Erythroblast (primary cell): ENCODE results near the gene NUSAP1.
"Not testable (repeated sequence)": the region's sequence is repeated elsewhere in the genome, so short reads cannot be mapped to it uniquely, and the experiment has no call there.

Experiments used
- DNase-seq, 2 experiments: peaks; one replicate each; lab custom pipeline; 2025; lab: John Stamatoyannopoulos, UW
- GATA1 ChIP-seq: IDR thresholded peaks from 2 replicates; pipeline ENCODE4 v1.6.1; 2011; ENCODE audit warnings: low read depth, mild to moderate bottlenecking, control low read depth, low read length, moderate library complexity
- POLR2A ChIP-seq: IDR thresholded peaks from 2 replicates; pipeline ENCODE4 v1.6.1; 2011; ENCODE audit warnings: mild to moderate bottlenecking, low read length

The NUSAP1 gene

DNA sequence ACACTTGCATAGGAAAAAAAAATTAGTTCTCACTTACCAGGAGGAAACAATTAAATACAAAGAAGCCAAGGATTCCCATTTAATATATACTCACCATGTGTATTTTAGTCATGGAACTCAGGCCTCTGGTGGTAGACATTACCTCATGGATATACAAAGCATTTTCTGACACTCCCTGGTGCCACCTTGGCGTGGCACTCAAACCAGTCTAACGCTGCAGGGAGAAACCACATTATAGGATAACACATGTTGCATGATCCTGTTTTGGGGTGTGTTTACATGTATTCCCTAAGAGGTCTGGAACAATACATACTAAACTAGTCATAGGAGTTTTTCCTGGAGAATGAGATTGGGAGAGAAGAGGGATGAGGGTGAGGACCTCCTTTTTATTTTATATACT, 78.3 kb downstream of the NUSAP1 start:
- DNase-seq: no peak
- no peak for TF ChIP-seq GATA1
- no peak for TF ChIP-seq POLR2A

DNA sequence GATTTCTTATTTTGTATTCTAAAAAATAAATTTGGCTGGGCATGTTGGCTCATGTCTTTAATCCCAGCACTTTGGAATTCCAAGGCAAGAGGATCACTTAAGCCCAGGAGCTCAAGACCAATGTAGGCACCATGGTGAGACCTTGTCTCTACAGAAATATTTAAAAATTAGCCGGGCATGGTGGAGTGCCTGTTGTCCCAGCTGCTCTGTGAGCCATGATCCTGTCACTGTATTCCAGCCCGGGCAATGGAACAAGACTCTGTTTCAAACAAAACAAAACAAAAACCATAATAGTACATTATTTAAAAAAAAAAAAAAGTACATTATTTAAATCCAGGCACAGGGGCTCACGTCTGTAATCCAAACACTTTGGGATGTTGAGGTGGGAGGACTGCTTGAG, 78.8 kb downstream of the NUSAP1 start:
- no peak for DNase-seq
- TF ChIP-seq GATA1: no peak
- TF ChIP-seq POLR2A: no peak

DNA sequence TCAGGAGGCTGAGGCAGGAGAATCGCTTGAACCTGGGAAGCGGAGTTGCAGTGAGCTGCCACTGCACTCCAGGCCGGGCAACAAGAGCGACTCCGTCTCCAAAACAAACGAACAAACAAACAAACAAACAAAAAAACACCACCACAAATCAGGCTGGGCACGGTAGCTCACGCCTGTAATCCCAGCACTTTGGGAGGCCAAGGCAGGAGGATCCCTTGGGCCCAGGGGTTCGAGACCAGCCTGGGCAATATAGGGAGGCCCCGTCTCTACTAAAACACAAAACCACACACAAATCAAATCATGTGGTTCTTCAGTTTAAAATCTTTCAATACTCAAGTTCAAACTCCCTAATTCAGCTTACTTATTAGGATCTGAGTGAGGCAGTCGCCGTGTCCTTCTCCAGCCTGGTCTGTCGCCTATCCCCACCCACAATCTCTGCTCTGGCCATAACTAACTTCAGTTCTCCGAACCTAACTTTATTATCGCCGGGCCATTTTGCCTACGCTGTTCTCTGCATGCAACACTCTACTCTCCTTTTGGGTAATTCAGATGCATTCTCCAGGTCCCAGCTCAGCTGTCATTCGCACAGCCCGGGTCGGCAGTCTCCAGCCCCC, 83.6 kb downstream of the NUSAP1 start:
- no peak for TF ChIP-seq GATA1
- no peak for TF ChIP-seq POLR2A
- no peak for DNase-seq

DNA sequence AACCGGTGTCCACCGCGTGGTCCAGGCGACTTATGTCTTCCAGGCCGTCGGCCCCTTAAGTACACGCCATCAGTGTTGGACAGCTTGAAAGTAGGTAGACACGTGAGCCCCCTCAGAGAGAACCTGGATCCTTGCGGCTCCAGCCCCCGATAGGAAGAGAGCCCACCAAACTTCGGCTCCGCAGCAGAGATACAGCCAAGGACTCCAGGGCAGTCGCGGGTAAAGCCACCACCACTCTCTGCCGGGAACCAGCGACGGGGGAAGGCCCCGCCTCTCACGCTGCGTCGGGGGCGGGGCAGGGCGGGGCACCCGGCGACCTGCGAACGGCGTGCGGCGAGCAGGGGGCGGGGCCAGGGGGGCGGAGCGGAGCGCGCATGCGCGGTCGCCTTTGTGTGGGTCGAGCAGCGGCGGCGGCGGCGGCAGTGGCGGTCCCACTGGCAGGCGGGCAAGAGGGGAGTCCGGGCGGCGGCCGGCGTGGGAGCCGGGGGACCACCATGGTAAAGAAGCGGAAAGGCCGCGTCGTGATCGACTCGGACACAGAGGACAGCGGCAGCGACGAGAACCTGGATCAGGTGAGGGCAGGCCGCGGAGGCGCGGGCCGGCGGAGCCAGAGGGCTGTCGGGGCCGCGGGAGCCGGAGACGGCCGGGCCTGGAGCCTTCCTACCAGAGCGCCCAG, 84.2 kb downstream of the NUSAP1 start, which contains the start of gene RTF1:
TSS of gene RTF1 (plus strand) at position 354 of the 676 bp plus-strand sequence. CDS start at position 375, 21 bp downstream.
- no peak for TF ChIP-seq GATA1
- peak; percentile 57 for TF ChIP-seq POLR2A
- DNase-seq: peak; percentile 94 to 98

DNA sequence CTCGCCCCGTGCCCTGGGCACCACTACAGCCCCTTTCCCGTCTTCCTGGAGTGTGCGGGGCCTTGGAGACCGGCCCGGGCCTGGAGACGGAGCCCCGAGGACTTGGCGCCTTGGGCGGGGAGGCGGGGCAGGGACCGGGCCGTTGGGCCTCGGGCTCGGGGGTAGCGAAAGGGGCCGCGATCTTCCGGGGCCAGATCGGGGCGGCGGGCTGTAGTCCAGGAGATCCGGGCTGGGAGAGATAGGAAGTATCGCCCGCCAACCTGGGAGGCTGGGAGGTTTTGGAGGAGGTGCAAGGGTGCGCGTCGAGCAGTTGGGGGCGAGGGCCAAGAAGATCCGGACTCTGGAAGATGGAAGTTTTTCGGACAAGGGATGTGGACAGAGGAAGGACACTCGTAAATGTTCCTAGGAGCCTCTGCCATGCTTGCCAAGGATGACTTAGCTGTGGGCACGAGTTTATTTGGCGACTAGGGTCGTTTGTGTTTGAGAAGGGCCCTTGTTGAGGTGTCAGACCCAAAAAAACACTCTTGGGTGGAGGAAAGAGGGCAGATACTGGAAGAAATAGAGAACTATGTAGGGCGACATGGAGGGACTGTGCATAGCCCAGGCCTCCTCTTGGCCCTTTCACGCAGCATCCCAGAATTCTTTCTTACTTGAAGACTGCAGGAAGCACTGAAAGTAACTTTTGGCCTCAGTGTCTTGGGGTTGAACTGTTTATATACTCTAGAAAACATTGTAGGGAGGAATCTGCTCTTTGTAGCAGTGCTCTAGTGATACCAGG, 84.9 kb downstream of the NUSAP1 start:
- DNase-seq: peak; percentile 74 to 84

DNA sequence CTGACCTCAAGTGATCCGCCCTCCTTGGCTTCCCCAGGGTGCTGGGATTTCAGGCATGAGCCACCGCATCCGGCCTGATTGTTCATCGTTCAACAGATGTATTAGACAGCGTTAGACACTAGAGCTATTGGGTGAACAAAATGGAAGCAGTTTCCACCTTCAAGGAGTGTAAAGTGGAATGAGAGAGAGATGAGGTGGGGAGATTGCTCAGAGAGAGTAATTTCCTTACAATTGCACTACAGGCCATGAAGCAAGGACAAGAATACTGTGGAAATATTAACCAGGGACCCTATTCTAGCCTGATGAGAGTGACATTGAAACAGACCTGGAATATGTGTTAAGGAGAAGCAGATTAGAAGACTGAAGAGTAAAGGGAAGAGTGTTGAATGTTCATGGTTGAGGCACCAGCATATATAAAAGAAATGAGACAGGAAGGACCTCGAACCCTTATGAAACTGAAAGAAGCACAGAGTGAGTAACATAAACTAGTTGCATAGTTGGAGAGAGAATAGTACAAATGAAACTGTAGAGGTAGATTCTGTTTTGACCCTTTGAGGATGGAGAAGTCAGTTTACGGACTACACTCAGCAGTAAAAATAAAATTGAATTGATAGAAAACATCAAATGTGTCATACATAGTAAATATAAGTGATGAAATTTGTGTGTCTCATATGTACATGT, 91.4 kb downstream of the NUSAP1 start:
- TF ChIP-seq GATA1 (no peak), POLR2A (no peak)
- DNase-seq: no peak

More for the DNA sequence above, 84.9 kb downstream of the NUSAP1 start:
- TF ChIP-seq GATA1 (no peak), POLR2A (no peak)

DNA sequence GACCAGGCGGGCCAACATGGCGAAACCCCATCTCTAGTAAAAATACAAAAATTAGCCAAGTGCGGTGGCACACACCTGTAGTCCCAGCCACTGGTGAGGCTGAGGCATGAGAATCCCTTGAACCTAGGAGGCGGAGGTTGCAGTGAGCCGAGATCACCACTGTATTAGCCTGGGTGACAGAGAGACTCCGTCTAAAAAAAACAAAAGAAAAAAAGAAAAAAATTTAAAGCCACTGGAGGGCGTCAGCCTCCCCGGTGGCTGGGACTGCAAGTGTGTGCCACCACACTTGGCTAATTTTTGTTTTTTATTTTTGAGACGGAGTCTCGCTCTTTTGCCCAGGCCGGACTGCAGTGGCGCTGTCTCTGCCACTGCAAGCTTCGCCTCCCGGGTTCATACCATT, 92.1 kb downstream of the NUSAP1 start:
- DNase-seq: no peak
- TF ChIP-seq POLR2A (no peak), GATA1 (no peak)

DNA sequence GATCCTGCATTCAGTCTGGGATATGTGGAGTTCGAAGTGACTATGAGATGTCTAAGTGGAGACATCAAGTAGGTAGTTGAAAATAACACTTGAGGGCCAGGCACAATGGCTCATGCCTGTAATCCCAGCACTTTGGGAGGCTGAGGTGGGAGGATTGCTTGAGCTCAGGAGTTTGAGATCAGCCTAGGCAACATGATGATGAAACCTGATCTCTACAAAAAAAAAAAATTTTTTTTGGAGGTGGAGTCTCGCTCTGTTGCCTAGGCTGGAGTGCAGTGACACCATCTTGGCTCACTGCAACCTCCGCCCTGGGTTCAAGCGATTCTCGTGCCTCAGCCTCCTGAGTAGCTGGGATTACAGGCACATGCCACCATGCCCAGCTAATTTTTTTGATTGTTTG, 93.2 kb downstream of the NUSAP1 start:
- DNase-seq: not testable (repeated sequence)

DNA sequence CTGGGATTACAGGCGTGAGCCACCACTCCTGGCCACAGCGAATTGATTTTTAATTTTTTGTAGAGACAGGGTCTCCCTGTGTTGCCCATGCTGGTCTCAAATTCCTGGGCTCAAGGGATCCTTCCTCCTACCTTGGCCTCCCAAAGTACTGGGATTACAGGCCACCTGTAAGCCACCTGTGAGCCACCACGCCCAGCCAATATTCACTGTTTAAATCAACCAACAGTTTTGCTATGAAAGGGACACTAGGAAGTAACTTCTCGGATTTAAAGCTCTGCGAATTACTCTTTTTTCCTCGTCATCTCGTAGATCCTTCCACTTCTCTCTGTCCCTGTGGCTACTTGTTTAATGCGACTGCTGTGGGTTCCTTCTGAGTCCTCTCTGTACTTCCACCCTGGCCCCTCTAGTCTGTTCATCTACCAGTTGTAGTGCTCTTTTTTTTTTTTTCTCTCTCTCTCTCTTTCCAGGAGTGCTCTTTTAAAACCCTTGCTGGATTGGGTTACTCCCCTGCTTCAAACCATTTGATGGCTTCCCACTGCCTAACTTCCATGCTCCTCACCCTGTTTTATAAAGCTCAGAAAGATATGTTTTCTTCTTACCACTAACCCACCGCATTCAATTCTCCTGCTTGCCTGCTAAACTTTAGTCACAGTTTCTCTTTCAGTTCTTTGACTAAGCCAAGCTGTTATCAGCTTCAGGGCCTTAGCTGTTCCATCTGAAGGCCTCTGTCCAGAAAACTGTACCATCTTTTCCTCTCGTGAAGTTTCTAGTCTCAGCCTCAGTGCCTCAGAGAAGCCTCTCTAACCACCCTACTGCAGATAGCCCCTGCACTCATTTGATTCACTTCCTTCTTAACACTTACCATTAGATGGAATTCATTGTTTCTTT, 96.6 kb downstream of the NUSAP1 start:
- DNase-seq: peak in 1 of 2 experiments; percentile 30
- TF ChIP-seq GATA1: no peak
- no peak for TF ChIP-seq POLR2A
